Nephron progenitor cell (in vitro differentiated cells): ENCODE measurements around the gene ARHGAP45.
A peak's percentile ranks its signal among the peaks of the same experiment; 100 is the strongest.

Experiments used
- DNase-seq: peaks from one replicate; pipeline ENCODE4 v3.0.0; 2021
- H3K27ac Mint-ChIP-seq: 2 replicates; pipeline ENCODE4 v1.8.0; 2021; ENCODE audit warnings: mild to moderate bottlenecking, moderate library complexity, mixed read lengths
- H3K27me3 Mint-ChIP-seq: 2 replicates; pipeline ENCODE4 v1.8.0; 2021; ENCODE audit warnings: mild to moderate bottlenecking, low read depth, mixed read lengths; ENCODE audit not compliant: poor library complexity
- H3K36me3 Mint-ChIP-seq: 2 replicates; pipeline ENCODE4 v1.8.0; 2021; ENCODE audit warnings: low read depth, mixed read lengths
- H3K4me1 Mint-ChIP-seq: 2 replicates; pipeline ENCODE4 v1.8.0; 2021; ENCODE audit warnings: mixed read lengths
- H3K4me3 Mint-ChIP-seq: 2 replicates; pipeline ENCODE4 v1.8.0; 2021; ENCODE audit warnings: mild to moderate bottlenecking, moderate library complexity, mixed read lengths
- H3K9me3 Mint-ChIP-seq: 2 replicates; pipeline ENCODE4 v1.8.0; 2021; ENCODE audit warnings: mild to moderate bottlenecking, moderate library complexity, mixed read lengths
- CTCF ChIP-seq: fragments of 200-600 bp; sonication (generic); IDR thresholded peaks from 2 replicates; pipeline ENCODE4 v1.5.0; 2021; ENCODE audit warnings: antibody characterized with exemption

Gene ARHGAP45

GRCh38 chr19:1122021-1122971, 55.3 kb downstream of the ARHGAP45 start:
- DNase-seq, result no peak
- H3K27me3 Mint-ChIP-seq, result no peaks in the 10 kb centered on the region
- H3K4me1 Mint-ChIP-seq, result peaks cover 8% of the 10 kb centered on the region
- TF ChIP-seq CTCF, result no peak
- H3K27ac Mint-ChIP-seq, result no peak overlapping the region
- no peaks in the 10 kb centered on the region for H3K9me3 Mint-ChIP-seq
- H3K4me3 Mint-ChIP-seq, result no peak overlapping the region
- peaks cover 27% of the 10 kb centered on the region for H3K36me3 Mint-ChIP-seq

- Mint-ChIP-seq H3K27me3 (no peaks in the 10 kb centered on the region), H3K4me1 (peaks cover 8% of the 10 kb centered on the region), H3K27ac (no peak overlapping the region), H3K36me3 (peaks cover 26% of the 10 kb centered on the region), H3K9me3 (no peaks in the 10 kb centered on the region), H3K4me3 (no peak overlapping the region)
- no peak for TF ChIP-seq CTCF
- DNase-seq, result peak; percentile 95
Measured at GRCh38 chr19:1122972-1123363, 56.0 kb downstream of the ARHGAP45 start.

- H3K4me3 Mint-ChIP-seq, result no peak overlapping the region
- peaks cover 8% of the 10 kb centered on the region for H3K4me1 Mint-ChIP-seq
- H3K27me3 Mint-ChIP-seq, result no peaks in the 10 kb centered on the region
- no peak overlapping the region for H3K27ac Mint-ChIP-seq
- TF ChIP-seq CTCF, result no peak
- no peaks in the 10 kb centered on the region for H3K9me3 Mint-ChIP-seq
- H3K36me3 Mint-ChIP-seq, result peaks cover 22% of the 10 kb centered on the region
- DNase-seq, result no peak
Measured at GRCh38 chr19:1123381-1123780, 56.4 kb downstream of the ARHGAP45 start.

GRCh38 chr19:1123885-1124677, 57.1 kb downstream of the ARHGAP45 start:
- H3K27me3 Mint-ChIP-seq, result no peaks in the 10 kb centered on the region
- no peak for DNase-seq
- no peak overlapping the region for H3K4me3 Mint-ChIP-seq
- no peak for TF ChIP-seq CTCF
- H3K27ac Mint-ChIP-seq, result no peak overlapping the region
- no peaks in the 10 kb centered on the region for H3K9me3 Mint-ChIP-seq
- peaks cover 8% of the 10 kb centered on the region for H3K4me1 Mint-ChIP-seq
- peaks cover 16% of the 10 kb centered on the region for H3K36me3 Mint-ChIP-seq

GRCh38 chr19:1125601-1126467, 58.9 kb downstream of the ARHGAP45 start:
- Mint-ChIP-seq H3K27ac (peak overlapping the region; percentile 36), H3K9me3 (no peaks in the 10 kb centered on the region), H3K4me3 (no peak overlapping the region), H3K36me3 (peaks cover 16% of the 10 kb centered on the region), H3K27me3 (no peaks in the 10 kb centered on the region), H3K4me1 (peaks cover 8% of the 10 kb centered on the region)
- no peak for DNase-seq
- TF ChIP-seq CTCF, result no peak
